H1 (cell line): ENCODE data around the gene MMEL1. TPM values are rescaled to one million over a fixed set of nuclear protein-coding genes. Genes with fewer than 3 reads are reported as not detected.

ENCODE experiments used
- CTCF ChIA-PET: fragments of 300-600 bp; sonication (Branson Sonifier 250); formaldehyde crosslinking; loops from one replicate; lab custom pipeline; 2021; ENCODE audit not compliant: partially characterized antibody; lab: Charles Lee
- POLR2A ChIA-PET: fragments of 300-600 bp; sonication (Branson Sonifier 250); formaldehyde crosslinking; loops from one replicate; lab custom pipeline; 2021; ENCODE audit warnings: inconsistent platforms; ENCODE audit not compliant: partially characterized antibody; lab: Charles Lee
- DNase-seq, 2 experiments: peaks; one replicate each; pipeline versions ENCODE4 v3.0.0 to v3.0.0-alpha.2; 2010 to 2022; ENCODE audit warnings: low spot score in 2 of 2, low read depth in 1 of 2, mixed read lengths in 1 of 2
- FAIRE-seq: peaks from 2 replicates; lab custom pipeline; 2011; peaks lifted over from hg19 to GRCh38; lab: Jason Lieb, UNC
- H2AFZ ChIP-seq: 2 replicates; pipeline ENCODE4 v1.8.1; 2012; ENCODE audit warnings: low read length, inconsistent platforms
- H2AK5ac ChIP-seq: 2 replicates; pipeline ENCODE4 v1.6.1; 2013; ENCODE audit warnings: low read depth, low read length
- H2BK120ac ChIP-seq: replicated peaks from 2 replicates; pipeline ENCODE3; 2013; ENCODE audit warnings: low read depth, low read length, inconsistent platforms
- H2BK12ac ChIP-seq: 2 replicates; pipeline ENCODE4 v1.6.1; 2013; ENCODE audit warnings: low read depth, low read length
- H2BK15ac ChIP-seq: 2 replicates; pipeline ENCODE4 v1.6.1; 2013; ENCODE audit warnings: low read length
- H2BK20ac ChIP-seq: 2 replicates; pipeline ENCODE4 v1.6.1; 2013; ENCODE audit warnings: low read length
- H2BK5ac ChIP-seq: 2 replicates; pipeline ENCODE4 v1.6.1; 2013; ENCODE audit warnings: low read depth, low read length
- H3K14ac ChIP-seq: 2 replicates; pipeline ENCODE4 v1.6.1; 2013; ENCODE audit warnings: inconsistent platforms; ENCODE audit not compliant: insufficient read length
- H3K18ac ChIP-seq: 2 replicates; pipeline ENCODE4 v1.6.1; 2013; ENCODE audit warnings: low read length; ENCODE audit errors: extremely low read depth
- H3K23ac ChIP-seq: 2 replicates; pipeline ENCODE4 v1.6.1; 2013; ENCODE audit warnings: inconsistent platforms; ENCODE audit not compliant: insufficient read length
- H3K23me2 ChIP-seq: 2 replicates; pipeline ENCODE4 v1.6.1; 2013; ENCODE audit warnings: low read depth, low read length
- H3K27ac ChIP-seq: 2 replicates; pipeline ENCODE4 v1.6.1; 2011; ENCODE audit warnings: low read depth, low read length, inconsistent platforms
- H3K27me3 ChIP-seq, 4 experiments: replicated peaks in 1 of 4; 1 replicate in 1 of 4; 2 replicates in 3 of 4; pipeline versions ENCODE4 v1.6.1 to v1.8.1; 2011 to 2013; ENCODE audit warnings: low read length in 3 of 4, mild to moderate bottlenecking in 3 of 4, inconsistent platforms in 2 of 4, mixed read lengths in 2 of 4, moderate library complexity in 1 of 4; ENCODE audit not compliant: control insufficient read depth in 3 of 4, insufficient read depth in 3 of 4; ENCODE audit errors: extremely low read depth in 1 of 4
- H3K36me3 ChIP-seq, 4 experiments: 2 replicates each; pipeline versions ENCODE4 v1.6.1 to v1.8.1; 2011 to 2013; ENCODE audit warnings: mild to moderate bottlenecking in 4 of 4, low read length in 3 of 4, moderate library complexity in 2 of 4, control low read depth in 1 of 4, inconsistent platforms in 1 of 4; ENCODE audit not compliant: insufficient read depth in 4 of 4, control insufficient read depth in 2 of 4
- H3K4ac ChIP-seq: replicated peaks from 2 replicates; pipeline ENCODE3; 2013; ENCODE audit warnings: low read length, low read depth, mixed read lengths, inconsistent platforms; ENCODE audit not compliant: insufficient read length
- H3K4me1 ChIP-seq, 4 experiments: replicated peaks in 1 of 4; 1 replicate in 1 of 4; 2 replicates in 3 of 4; pipeline versions ENCODE4 v1.6.1 to v1.8.1; 2011 to 2013; ENCODE audit warnings: low read length in 3 of 4, inconsistent platforms in 2 of 4, mixed read lengths in 1 of 4; ENCODE audit not compliant: insufficient read depth in 4 of 4, control insufficient read depth in 3 of 4
- H3K4me2 ChIP-seq, 2 experiments: 2 replicates each; pipeline versions ENCODE4 v1.6.1 to v1.8.1; 2011 to 2013; ENCODE audit warnings: low read depth in 2 of 2, low read length in 2 of 2, control low read depth in 1 of 2, inconsistent platforms in 1 of 2, mild to moderate bottlenecking in 1 of 2; ENCODE audit not compliant: insufficient read depth in 1 of 2
- H3K4me3 ChIP-seq, 4 experiments: fragments of 200-600, 300-600 bp in 1 of 4; sonication (generic), shearing (Covaris generic), sonication (Bioruptor Twin) in 1 of 4; 2 replicates each; pipeline versions ENCODE4 v1.5.1 to v1.8.1; 2011 to 2016; ENCODE audit warnings: low read length in 4 of 4, low read depth in 3 of 4, control low read depth in 2 of 4, inconsistent platforms in 2 of 4, mild to moderate bottlenecking in 2 of 4, mixed read lengths in 1 of 4, moderate library complexity in 1 of 4; ENCODE audit not compliant: insufficient read depth in 2 of 4; ENCODE audit errors: extremely low read depth in 1 of 4
- H3K56ac ChIP-seq: replicated peaks from 2 replicates; pipeline ENCODE3; 2013; ENCODE audit warnings: low read depth, mild to moderate bottlenecking, mixed read lengths, low read length, inconsistent platforms; ENCODE audit not compliant: insufficient read length
- H3K79me1 ChIP-seq: 2 replicates; pipeline ENCODE4 v1.6.1; 2013; ENCODE audit warnings: low read depth, low read length, control low read depth
- H3K79me2 ChIP-seq, 2 experiments: 2 replicates each; pipeline versions ENCODE4 v1.6.1 to v1.8.1; 2012 to 2013; ENCODE audit warnings: low read length in 2 of 2, mild to moderate bottlenecking in 2 of 2, inconsistent platforms in 1 of 2; ENCODE audit not compliant: insufficient read depth in 2 of 2, control insufficient read depth in 1 of 2
- H3K9ac ChIP-seq, 4 experiments: replicated peaks in 1 of 4; 1 replicate in 1 of 4; 2 replicates in 3 of 4; pipeline versions ENCODE4 v1.6.1 to v1.8.1; 2011 to 2013; ENCODE audit warnings: low read depth in 3 of 4, low read length in 3 of 4, control low read depth in 2 of 4, mild to moderate bottlenecking in 2 of 4, moderate library complexity in 2 of 4, inconsistent platforms in 1 of 4; ENCODE audit errors: extremely low read depth in 1 of 4
- H3K9me3 ChIP-seq, 2 experiments: 2 replicates each; pipeline versions ENCODE4 v1.6.1 to v1.8.1; 2012 to 2013; ENCODE audit warnings: mild to moderate bottlenecking in 2 of 2, moderate library complexity in 2 of 2, control low read depth in 1 of 2, inconsistent platforms in 1 of 2, low read depth in 1 of 2, low read length in 1 of 2, mixed read lengths in 1 of 2; ENCODE audit not compliant: insufficient read depth in 2 of 2
- H4K20me1 ChIP-seq, 2 experiments: replicated peaks in 1 of 2; 2 replicates each; pipeline versions ENCODE3 to v1.8.1; 2011 to 2013; ENCODE audit warnings: inconsistent platforms in 2 of 2, low read length in 2 of 2, mild to moderate bottlenecking in 1 of 2; ENCODE audit not compliant: insufficient read depth in 2 of 2, control insufficient read depth in 1 of 2
- H4K5ac ChIP-seq: 2 replicates; pipeline ENCODE4 v1.6.1; 2013; ENCODE audit warnings: low read length, low read depth, mixed read lengths, inconsistent platforms; ENCODE audit not compliant: insufficient read length
- H4K8ac ChIP-seq: 2 replicates; pipeline ENCODE4 v1.8.0; 2013; ENCODE audit warnings: mild to moderate bottlenecking, moderate library complexity, low read length, inconsistent platforms; ENCODE audit not compliant: insufficient read depth; ENCODE audit errors: extremely low read depth
- H4K91ac ChIP-seq: replicated peaks from 2 replicates; pipeline ENCODE3; 2013; ENCODE audit warnings: low read length, mixed read lengths, inconsistent platforms; ENCODE audit not compliant: insufficient read length
- E2F6 ChIP-seq: IDR thresholded peaks from 2 replicates; pipeline ENCODE4 v1.6.1; 2012; ENCODE audit warnings: inconsistent platforms
- EP300 ChIP-seq, 2 experiments: IDR thresholded peaks; 1 replicate in 1 of 2; 2 replicates in 1 of 2; pipeline ENCODE4 v1.6.1; 2011 to 2012; ENCODE audit warnings: low read depth in 2 of 2, low read length in 2 of 2, mild to moderate bottlenecking in 2 of 2, borderline replicate concordance in 1 of 2, inconsistent platforms in 1 of 2, moderate library complexity in 1 of 2
- GABPA ChIP-seq: IDR thresholded peaks from 2 replicates; pipeline ENCODE4 v1.6.1; 2011; ENCODE audit warnings: mild to moderate bottlenecking, low read length, moderate library complexity, borderline replicate concordance; ENCODE audit not compliant: insufficient read depth
- GTF2F1 ChIP-seq: IDR thresholded peaks from 2 replicates; pipeline ENCODE4 v1.6.1; 2012; ENCODE audit warnings: low read depth, low read length, improper control_type of control experiment, borderline replicate concordance
- KDM4A ChIP-seq: IDR thresholded peaks from one replicate; pipeline ENCODE4 v1.7.1; 2012; ENCODE audit warnings: low read depth, mild to moderate bottlenecking, moderate library complexity, low read length, inconsistent platforms; ENCODE audit not compliant: severe bottlenecking
- NANOG ChIP-seq: IDR thresholded peaks from 2 replicates; pipeline ENCODE4 v1.6.1; 2011; ENCODE audit warnings: low read length, low read depth, mild to moderate bottlenecking, inconsistent platforms; ENCODE audit not compliant: insufficient read depth, poor library complexity, severe bottlenecking
- RXRA ChIP-seq: IDR thresholded peaks from 2 replicates; pipeline ENCODE4 v1.6.1; 2011; ENCODE audit warnings: low read depth, mild to moderate bottlenecking, low read length, moderate library complexity; ENCODE audit not compliant: insufficient read depth
- SAP30 ChIP-seq: fragments of 300-600 bp; sonication (generic); IDR thresholded peaks from 2 replicates; pipeline ENCODE4 v1.7.1; 2012; ENCODE audit warnings: low read length, moderate library complexity, mild to moderate bottlenecking, inconsistent platforms; ENCODE audit not compliant: insufficient read depth, insufficient replicate concordance
- SIRT6 ChIP-seq: IDR thresholded peaks from one replicate; pipeline ENCODE4 v1.7.1; 2012; ENCODE audit warnings: low read length, inconsistent platforms
- SUZ12 ChIP-seq: fragments of 200-600 bp; sonication (generic); IDR thresholded peaks from 2 replicates; pipeline ENCODE4 v1.6.1; 2012; ENCODE audit warnings: mild to moderate bottlenecking, inconsistent platforms, low read length, moderate library complexity, mixed read lengths
- WGBS, 2 experiments: shearing (Covaris generic) in 1 of 2; methylation state at CpG; one replicate each; pipeline versions ENCODE4 v1.1.6 to v1.1.7; 2013 to 2015; ENCODE audit warnings: low lambda C conversion rate in 2 of 2, mixed read lengths in 2 of 2, inconsistent platforms in 1 of 2, low coverage in 1 of 2, missing lambda C conversion rate in 1 of 2; ENCODE audit not compliant: insufficient replicate concordance in 2 of 2, insufficient coverage in 1 of 2, insufficient read length in 1 of 2; ENCODE audit errors: extremely low coverage in 1 of 2, missing lambda C conversion rate in 1 of 2; 5-methylcytosine and 5-hydroxymethylcytosine counted together
- polyA plus RNA-seq, 7 experiments: library from polyadenylated mRNA; depleted of rRNA in 3 of 7; stranded (reverse) in 5 of 7; unstranded in 2 of 7; fragments of >200 nt in 5 of 7; fragments of 200-250 nt in 2 of 7; gene quantifications; 1 replicate in 5 of 7; 2 replicates in 1 of 7; 4 replicates in 1 of 7; pipeline versions ENCODE4 v1.2.1 to v1.2.3, GENCODE V29; 2011 to 2013; ENCODE audit warnings: missing spikeins in 2 of 7, mixed read lengths in 2 of 7
- total RNA-seq: library from RNA; stranded (reverse); fragmentation: NEBNext Ultra II Directional; extraction: Animal tissue kit (Norgen Biotek cat#: 25700); gene quantifications from 2 replicates; pipeline ENCODE4 v1.2.1, GENCODE V29; 2021

Gene MMEL1
- total and polyA plus RNA-seq, 2 of the 8 experiments (the other 6 are each of a cell fraction or from before 2014, with no cell fraction given): 0.91 to 1.7 TPM

DNA sequence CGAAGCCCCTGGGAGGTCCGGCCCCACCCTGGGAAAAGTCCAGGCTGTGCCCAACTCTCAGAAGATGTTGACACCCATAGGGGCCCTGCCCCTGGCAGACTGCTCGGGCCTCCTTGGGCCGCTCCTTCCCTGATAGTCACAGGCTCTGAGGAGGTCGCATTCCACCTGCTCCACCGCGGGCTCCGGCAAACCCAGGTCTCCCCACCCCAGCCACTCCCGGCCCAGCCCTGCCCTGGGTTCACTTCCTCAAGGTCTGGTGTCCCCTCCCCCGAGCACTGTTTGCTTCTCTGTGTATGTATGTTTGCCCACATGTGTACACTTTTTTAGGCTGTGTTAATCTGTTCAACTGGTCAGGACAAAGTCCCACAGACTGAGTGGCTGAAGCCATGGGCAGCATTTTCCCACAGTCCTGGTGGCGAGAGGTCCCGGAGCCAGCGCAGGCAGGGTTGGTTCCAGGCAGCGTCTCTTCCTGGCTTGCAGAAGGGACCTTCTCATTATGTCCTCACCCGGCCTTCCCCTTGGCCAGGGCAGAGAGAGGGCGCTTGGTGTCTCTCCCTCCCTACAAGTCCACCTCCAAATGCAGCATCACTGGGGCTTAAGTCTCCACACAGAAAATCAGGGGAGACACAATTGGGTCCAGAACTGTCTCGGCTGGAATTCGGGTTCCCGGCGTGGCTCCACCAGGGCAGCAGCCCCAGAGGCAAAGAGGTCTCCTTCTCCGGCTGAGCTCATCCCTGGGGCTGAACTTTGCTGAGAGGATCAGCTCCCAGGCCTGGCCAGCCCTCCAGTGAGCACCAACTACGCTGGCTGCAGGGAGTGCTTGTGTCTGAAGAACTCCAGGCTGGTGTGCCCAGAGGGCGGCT is 56.8 kb downstream of the MMEL1 start:
- no peak overlapping the region for H3K9ac ChIP-seq
- H4K8ac ChIP-seq: peak overlapping the region; percentile 57; the same call in 1 of the 2 replicates
- no peak overlapping the region for H4K91ac ChIP-seq
- no peak overlapping the region for H3K56ac ChIP-seq
- H3K79me2 ChIP-seq: no peaks in the 10 kb centered on the region
- no peaks in the 10 kb centered on the region for H4K20me1 ChIP-seq
- POLR2A ChIA-PET: no interaction called here
- H3K4me2 ChIP-seq: no peak overlapping the region
- 91% methylated on average over 19 of the region's 23 CpGs; no CpG with 5 or more reads in 1 of the 2 experiments for WGBS, 2 experiments
- H2BK20ac ChIP-seq: no peak overlapping the region
- H4K5ac ChIP-seq: no peak overlapping the region
- H2AFZ ChIP-seq: no peak overlapping the region
- H3K4ac ChIP-seq: no peak overlapping the region
- no peak overlapping the region for H2BK12ac ChIP-seq
- CTCF ChIA-PET: interaction anchor here (0.7 kb wide), 1 partner anchor 14 kb away, joined by 3 read pairs; no protein-coding TSS in a partner anchor
- no peak overlapping the region for H2BK5ac ChIP-seq
- H3K79me1 ChIP-seq: no peaks in the 10 kb centered on the region
- no peak overlapping the region for H3K14ac ChIP-seq
- H3K23me2 ChIP-seq: no peaks in the 10 kb centered on the region
- no peak overlapping the region for H3K27ac ChIP-seq
- H2BK15ac ChIP-seq: no peak overlapping the region
- H3K4me1 ChIP-seq: peaks cover 0 to 4% (median 1%) of the 10 kb centered on the region in 4 experiments; a peak in 2 of 7 replicates
- FAIRE-seq (no peak), DNase-seq (no peak)
- no peak overlapping the region for H2AK5ac ChIP-seq
- TF ChIP-seq RXRA (no peak), SUZ12 (no peak), EP300 (IDR thresholded peaks at IDR 0.05; ENCODE audit: borderline replicate concordance in 1 of 2, low read depth in 2 of 2, low read length in 2 of 2) (no peak), KDM4A (no peak), E2F6 (no peak), GTF2F1 (no peak), GABPA (no peak), SIRT6 (no peak), NANOG (no peak), SAP30 (no peak)
- peaks cover 5 to 8% of the 10 kb centered on the region in 2 experiments for H3K9me3 ChIP-seq
- H3K23ac ChIP-seq: no peak overlapping the region
- no peak overlapping the region for H2BK120ac ChIP-seq
- no peaks in the 10 kb centered on the region for H3K27me3 ChIP-seq
- H3K4me3 ChIP-seq: no peak overlapping the region
- H3K36me3 ChIP-seq: no peaks in the 10 kb centered on the region
- no peak overlapping the region for H3K18ac ChIP-seq
